B cell (primary cell): ENCODE results near the gene WFIKKN2. TPM values are rescaled to one million over a fixed set of nuclear protein-coding genes. Genes with fewer than 3 reads are reported as not detected.

Experiments used
- ATAC-seq: fragments of 200-7000 bp; cut with Tn5 transposase; one replicate; pipeline ENCODE4 v1.10.0; 2021; ENCODE audit warnings: low read depth, mild to moderate bottlenecking, moderate number of reproducible peaks, moderate library complexity
- CTCF ChIA-PET: fragments of 350-600 bp; sonication (Branson Sonifier 250); formaldehyde crosslinking; loops from one replicate; lab custom pipeline; 2021; ENCODE audit warnings: antibody characterized with exemption, inconsistent platforms; lab: Charles Lee
- POLR2A ChIA-PET: fragments of 350-600 bp; sonication (Branson Sonifier 250); formaldehyde crosslinking; loops from one replicate; lab custom pipeline; 2021; ENCODE audit warnings: antibody characterized with exemption; lab: Charles Lee
- DNase-seq: peaks from one replicate; pipeline ENCODE4 v3.0.0; 2013
- H2AFZ ChIP-seq: 2 replicates; pipeline ENCODE4 v1.6.1; 2012; ENCODE audit warnings: mild to moderate bottlenecking, low read depth, low read length; ENCODE audit not compliant: insufficient read depth, poor library complexity, severe bottlenecking
- H3K27ac ChIP-seq, 2 donors: 1 replicate in 1 of 2; 2 replicates in 1 of 2; pipeline ENCODE4 v1.5.1; 2012 to 2013; ENCODE audit warnings: low read length in 2 of 2, mild to moderate bottlenecking in 2 of 2, moderate library complexity in 1 of 2
- H3K27me3 ChIP-seq, 4 experiments: fragments of 200-600 bp in 1 of 4; sonication (generic) in 1 of 4; replicated peaks in 1 of 4; 1 replicate in 2 of 4; 2 replicates in 2 of 4; pipeline versions ENCODE4 v1.6.1 to v1.7.0; 2013 to 2016; ENCODE audit warnings: low read length in 3 of 4, mild to moderate bottlenecking in 2 of 4, mixed read lengths in 1 of 4, moderate library complexity in 1 of 4; ENCODE audit not compliant: insufficient read depth in 4 of 4, control insufficient read depth in 3 of 4; ENCODE audit errors: control extremely low read depth in 1 of 4
- H3K36me3 ChIP-seq, 2 experiments: replicated peaks in 1 of 2; 1 replicate in 1 of 2; 2 replicates in 1 of 2; pipeline versions ENCODE4 v1.6.1 to v1.7.1; 2013; ENCODE audit warnings: low read length in 1 of 2; ENCODE audit not compliant: insufficient read depth in 2 of 2, control insufficient read depth in 1 of 2; ENCODE audit errors: control extremely low read depth in 1 of 2, extremely low read depth in 1 of 2
- H3K4me1 ChIP-seq, 2 donors: fragments of 200-600 bp in 1 of 2; sonication (generic) in 1 of 2; 1 replicate in 1 of 2; 2 replicates in 1 of 2; pipeline versions ENCODE4 v1.5.1 to v1.6.1; 2013 to 2017; ENCODE audit warnings: low read length in 2 of 2; ENCODE audit not compliant: control insufficient read depth in 2 of 2, insufficient read depth in 2 of 2
- H3K4me2 ChIP-seq: replicated peaks from 2 replicates; pipeline ENCODE3; 2012; ENCODE audit warnings: mild to moderate bottlenecking, low read depth, low read length; ENCODE audit not compliant: poor library complexity, severe bottlenecking
- H3K4me3 ChIP-seq, 5 experiments: fragments of 200-600 bp in 1 of 5; sonication (generic) in 1 of 5; 1 replicate in 3 of 5; 2 replicates in 2 of 5; pipeline versions ENCODE4 v1.5.1 to v1.7.0; 2011 to 2016; ENCODE audit warnings: low read length in 4 of 5, mild to moderate bottlenecking in 4 of 5, low read depth in 2 of 5, control low read depth in 1 of 5, moderate library complexity in 1 of 5; ENCODE audit not compliant: insufficient read depth in 1 of 5; ENCODE audit errors: control extremely low read depth in 1 of 5, extremely low read depth in 1 of 5
- H3K79me2 ChIP-seq: fragments of 200-600 bp; sonication (generic); one replicate; pipeline ENCODE4 v1.6.0; 2016; ENCODE audit warnings: low read length; ENCODE audit not compliant: control insufficient read depth, insufficient read depth
- H3K9ac ChIP-seq: fragments of 200-600 bp; sonication (generic); 2 replicates; pipeline ENCODE4 v1.6.1; 2017; ENCODE audit warnings: mild to moderate bottlenecking, low read length, moderate library complexity
- H3K9me3 ChIP-seq, 3 donors: one replicate each; pipeline versions ENCODE4 v1.6.1 to v1.7.1; 2013; ENCODE audit warnings: low read length in 2 of 3; ENCODE audit not compliant: control insufficient read depth in 2 of 3, insufficient read depth in 1 of 3; ENCODE audit errors: control extremely low read depth in 1 of 3
- H4K20me1 ChIP-seq: 2 replicates; pipeline ENCODE4 v1.6.0; 2012; ENCODE audit warnings: mild to moderate bottlenecking, low read length; ENCODE audit not compliant: insufficient read depth, control insufficient read depth, poor library complexity, severe bottlenecking
- H3K27ac Mint-ChIP-seq: one replicate; pipeline ENCODE4 v1.8.0; 2021; ENCODE audit warnings: mixed read lengths
- H3K27me3 Mint-ChIP-seq: one replicate; pipeline ENCODE4 v1.8.0; 2021; ENCODE audit warnings: mixed read lengths
- H3K4me1 Mint-ChIP-seq: one replicate; pipeline ENCODE4 v1.8.0; 2021; ENCODE audit warnings: mixed read lengths
- H3K4me3 Mint-ChIP-seq: one replicate; pipeline ENCODE4 v1.8.0; 2021; ENCODE audit warnings: mixed read lengths
- H3K9me3 Mint-ChIP-seq: one replicate; pipeline ENCODE4 v1.8.0; 2022; ENCODE audit warnings: mixed read lengths; ENCODE audit not compliant: insufficient read depth
- CTCF ChIP-seq: fragments of 200-600 bp; IDR thresholded peaks from one replicate; pipeline ENCODE4 v1.8.0; 2022; ENCODE audit warnings: antibody characterized with exemption, mild to moderate bottlenecking
- EZH2 ChIP-seq: IDR thresholded peaks from 2 replicates; pipeline ENCODE4 v1.6.1; 2012; ENCODE audit warnings: borderline replicate concordance, low read depth, mild to moderate bottlenecking, moderate library complexity, low read length; ENCODE audit not compliant: insufficient read depth, poor library complexity, severe bottlenecking
- WGBS: methylation state at CpG from one replicate; pipeline ENCODE4 v1.1.5; 2013; ENCODE audit warnings: missing lambda C conversion rate; ENCODE audit not compliant: insufficient coverage; 5-methylcytosine and 5-hydroxymethylcytosine counted together
- intact Hi-C: fragments of 100-400 bp; cut with micrococcal nuclease; formaldehyde crosslinking; loops from one replicate; pipeline ENCODE4 v1.10.0; 2022
- polyA plus RNA-seq: library from polyadenylated mRNA; depleted of rRNA; stranded (reverse); fragments of >200 nt; gene quantifications from 2 replicates; pipeline ENCODE4 v1.2.3, GENCODE V29; 2012
- total RNA-seq, 2 donors: library from RNA; stranded (reverse); fragments of 120-200 nt in 1 of 2; gene quantifications; 1 replicate in 1 of 2; 2 replicates in 1 of 2; pipeline versions ENCODE4 v1.2.3 to v1.2.4, GENCODE V29; 2013 to 2022

The WFIKKN2 gene
- total and polyA plus RNA-seq, 2 donors (not counting 1 experiment from before 2014, with no cell fraction given) = not detected

GRCh38 chr17:50861334-50861676 lies 25.9 kb downstream of the WFIKKN2 start:
- CTCF ChIA-PET = interaction anchor here (0.6 to 9.4 kb wide), 4 partner anchors 10 to 1226 kb away, joined by 3 to 125 read pairs (median 4); no protein-coding TSS in a partner anchor
- Histone ChIP-seq H3K27ac (no peak overlapping the region), H4K20me1 (no peaks in the 10 kb centered on the region), H3K4me1 (peaks cover 6 to 9% of the 10 kb centered on the region in 2 donors), H2AFZ (no peak overlapping the region), H3K9ac (no peak overlapping the region), H3K4me2 (no peak overlapping the region), H3K36me3 (peaks cover 5 to 12% of the 10 kb centered on the region in 2 experiments), H3K4me3 (no peak overlapping the region), H3K27me3 (no peaks in the 10 kb centered on the region), H3K9me3 (no peaks in the 10 kb centered on the region), H3K79me2 (peaks cover 37% of the 10 kb centered on the region)
- intact Hi-C loops = no loop called here
- no peaks in the 10 kb centered on the region for H3K27me3 Mint-ChIP-seq
- peaks cover 26% of the 10 kb centered on the region for H3K4me1 Mint-ChIP-seq
- no peak for TF ChIP-seq CTCF
- no peak for TF ChIP-seq EZH2
- H3K4me3 Mint-ChIP-seq = no peak overlapping the region
- DNase-seq (no peak), ATAC-seq (no peak)
- no peak overlapping the region for H3K27ac Mint-ChIP-seq
- WGBS = 100% methylated on average over 1 of the region's 2 CpGs
- POLR2A ChIA-PET = no interaction called here
- H3K9me3 Mint-ChIP-seq = no peaks in the 10 kb centered on the region

- no peaks in the 10 kb centered on the region for H4K20me1 ChIP-seq
- no peaks in the 10 kb centered on the region for H3K27me3 ChIP-seq
- H3K9me3 ChIP-seq = no peaks in the 10 kb centered on the region
- ChIA-PET CTCF (interaction anchor here (0.6 to 9.4 kb wide), 7 partner anchors 10 to 683 kb away, joined by 3 to 125 read pairs (median 4); no protein-coding TSS in a partner anchor), POLR2A (no interaction called here)
- no peak overlapping the region for H2AFZ ChIP-seq
- Mint-ChIP-seq H3K27me3 (no peaks in the 10 kb centered on the region), H3K4me1 (peaks cover 26% of the 10 kb centered on the region), H3K27ac (no peak overlapping the region), H3K4me3 (no peak overlapping the region), H3K9me3 (no peaks in the 10 kb centered on the region)
- H3K9ac ChIP-seq = no peak overlapping the region
- ATAC-seq (no peak), DNase-seq (no peak)
- H3K36me3 ChIP-seq = peaks cover 5 to 12% of the 10 kb centered on the region in 2 experiments
- WGBS = no CpG with 5 or more reads among the region's 7 CpGs
- TF ChIP-seq EZH2 (no peak), CTCF (no peak)
- H3K4me2 ChIP-seq = no peak overlapping the region
- no peak overlapping the region for H3K27ac ChIP-seq
- H3K4me1 ChIP-seq = peaks cover 6 to 9% of the 10 kb centered on the region in 2 donors
- intact Hi-C loops = no loop called here
- no peak overlapping the region for H3K4me3 ChIP-seq
- peaks cover 37% of the 10 kb centered on the region for H3K79me2 ChIP-seq
Observed at GRCh38 chr17:50861822-50862528, 26.6 kb downstream of the WFIKKN2 start.
